Measurements from ENCODE around the gene MYCBP2.
"Not testable (repeated sequence)": the region's sequence is repeated elsewhere in the genome, so short reads cannot be mapped to it uniquely, and the experiment has no call there.

MYCBP2 gene

DNA sequence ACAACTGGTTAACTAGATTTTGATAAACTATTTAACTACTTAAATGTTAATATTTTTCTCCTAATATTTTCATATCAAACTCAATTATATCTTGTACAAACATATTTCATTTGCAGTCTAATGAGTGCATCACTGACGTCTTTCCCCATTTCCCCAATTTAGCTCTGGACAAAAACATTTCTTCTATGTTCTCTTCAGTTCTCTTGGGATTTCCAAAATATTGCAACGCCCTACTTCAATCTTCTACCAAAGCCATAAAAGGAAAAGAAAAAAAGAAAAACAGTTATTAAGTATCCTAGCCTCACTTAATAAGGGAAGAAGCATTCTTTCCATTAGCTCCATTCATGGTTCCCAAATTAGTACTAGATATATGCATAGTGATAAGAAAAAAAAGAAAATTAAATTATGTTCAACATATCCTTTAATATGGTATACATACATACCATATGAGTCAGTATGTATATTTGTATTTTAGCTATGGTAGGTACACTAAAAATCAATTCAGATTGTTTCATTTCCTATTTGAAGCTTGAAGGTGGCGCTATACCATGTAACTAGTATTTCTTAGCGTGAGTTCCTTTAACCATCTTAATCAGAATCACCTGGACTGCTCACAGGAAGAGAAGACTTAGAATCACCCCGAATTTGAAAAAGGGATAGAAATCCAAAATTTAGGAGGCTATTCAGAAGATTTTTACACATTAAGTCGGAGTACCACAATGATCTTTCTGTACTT lies 309.8 kb downstream of the MYCBP2 start:
- TF ChIP-seq, protein P1, sequence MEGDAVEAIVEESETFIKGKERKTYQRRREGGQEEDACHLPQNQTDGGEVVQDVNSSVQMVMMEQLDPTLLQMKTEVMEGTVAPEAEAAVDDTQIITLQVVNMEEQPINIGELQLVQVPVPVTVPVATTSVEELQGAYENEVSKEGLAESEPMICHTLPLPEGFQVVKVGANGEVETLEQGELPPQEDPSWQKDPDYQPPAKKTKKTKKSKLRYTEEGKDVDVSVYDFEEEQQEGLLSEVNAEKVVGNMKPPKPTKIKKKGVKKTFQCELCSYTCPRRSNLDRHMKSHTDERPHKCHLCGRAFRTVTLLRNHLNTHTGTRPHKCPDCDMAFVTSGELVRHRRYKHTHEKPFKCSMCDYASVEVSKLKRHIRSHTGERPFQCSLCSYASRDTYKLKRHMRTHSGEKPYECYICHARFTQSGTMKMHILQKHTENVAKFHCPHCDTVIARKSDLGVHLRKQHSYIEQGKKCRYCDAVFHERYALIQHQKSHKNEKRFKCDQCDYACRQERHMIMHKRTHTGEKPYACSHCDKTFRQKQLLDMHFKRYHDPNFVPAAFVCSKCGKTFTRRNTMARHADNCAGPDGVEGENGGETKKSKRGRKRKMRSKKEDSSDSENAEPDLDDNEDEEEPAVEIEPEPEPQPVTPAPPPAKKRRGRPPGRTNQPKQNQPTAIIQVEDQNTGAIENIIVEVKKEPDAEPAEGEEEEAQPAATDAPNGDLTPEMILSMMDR (IDR thresholded peaks at IDR 0.05; ENCODE audit: low read depth, low read length, missing control alignments) = no peak
- no peak for DNase-seq (ENCODE audit: low read depth)
- no peak overlapping the region for H3K4me3 ChIP-seq (ENCODE audit: low read depth, low read length)
- in situ Hi-C loops (cut with HindIII; ENCODE audit: low sequenced_read_pairs) = no loop called here

DNA sequence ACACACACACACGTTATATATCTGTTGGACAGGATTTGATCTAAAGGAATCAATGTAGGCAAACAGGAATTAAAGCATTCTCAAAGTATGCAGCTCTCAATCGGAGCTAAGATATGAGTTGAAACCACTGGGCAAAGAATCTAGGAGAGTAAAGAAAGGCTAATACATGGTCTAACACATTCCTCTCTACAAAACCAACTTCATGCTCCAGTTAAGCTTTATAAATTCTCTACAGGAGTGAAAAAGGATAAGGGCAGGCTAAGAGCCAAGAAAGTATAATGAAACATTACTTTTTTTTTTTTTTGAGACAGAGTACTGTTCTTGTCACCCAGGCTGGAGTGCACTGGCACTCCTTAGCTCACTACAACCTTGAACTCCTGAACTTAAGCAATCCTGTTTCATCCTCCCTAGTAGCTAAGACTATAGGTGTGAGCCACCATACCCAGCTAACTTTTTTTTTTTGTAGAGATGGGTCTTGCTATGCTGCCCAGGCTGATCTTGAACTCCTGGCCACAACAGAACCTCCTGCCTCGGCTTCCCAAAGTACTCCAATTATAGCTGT lies 310.6 kb downstream of the MYCBP2 start:
- no peak for DNase-seq (ENCODE audit: low read depth)
- in situ Hi-C loops (cut with HindIII; ENCODE audit: low sequenced_read_pairs) = no loop called here
- no peak overlapping the region for H3K4me3 ChIP-seq (ENCODE audit: low read depth, low read length)
- TF ChIP-seq, protein P1 (IDR thresholded peaks at IDR 0.05; ENCODE audit: low read depth, low read length, missing control alignments) = no peak

DNA sequence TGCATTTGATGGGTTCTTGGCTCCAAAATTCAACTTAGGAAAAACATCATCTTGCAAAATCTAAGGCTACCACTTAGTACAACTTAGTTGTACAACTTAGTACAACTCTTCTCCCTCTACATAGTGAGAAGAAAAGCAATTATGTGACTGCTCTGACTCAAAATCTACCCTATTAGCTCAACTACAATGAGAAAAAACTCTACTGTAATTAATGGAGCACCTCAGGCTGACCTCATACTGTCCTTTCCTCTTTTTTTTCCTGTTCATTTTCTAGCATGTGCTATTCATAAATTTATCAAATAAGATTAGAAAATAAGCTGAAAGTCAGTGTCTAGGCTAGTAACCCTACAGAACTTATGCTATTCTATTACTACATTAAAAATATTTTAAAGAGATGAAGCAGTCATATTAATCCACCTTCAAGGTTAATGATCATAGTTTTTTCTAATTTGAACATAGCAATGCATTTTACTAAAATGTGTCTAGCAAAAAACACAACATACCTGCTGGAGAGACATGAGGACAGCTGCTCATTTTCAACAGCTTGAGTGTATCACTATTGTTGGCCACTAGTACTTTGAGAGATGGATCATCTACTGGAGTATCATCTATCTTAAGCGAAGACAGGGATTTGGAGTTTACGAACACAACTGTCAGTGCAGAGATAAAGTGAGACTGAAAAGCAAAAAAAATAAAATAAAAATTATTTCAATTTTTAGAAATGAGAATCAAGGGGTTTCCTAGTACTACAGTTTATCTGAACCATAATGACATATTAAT lies 311.8 kb downstream of the MYCBP2 start:
- TF ChIP-seq, protein P1 (IDR thresholded peaks at IDR 0.05; ENCODE audit: low read depth, low read length, missing control alignments) = no peak
- DNase-seq (ENCODE audit: low read depth) = no peak
- in situ Hi-C loops (cut with HindIII; ENCODE audit: low sequenced_read_pairs) = no loop called here
- H3K4me3 ChIP-seq (ENCODE audit: low read depth, low read length) = no peak overlapping the region

DNA sequence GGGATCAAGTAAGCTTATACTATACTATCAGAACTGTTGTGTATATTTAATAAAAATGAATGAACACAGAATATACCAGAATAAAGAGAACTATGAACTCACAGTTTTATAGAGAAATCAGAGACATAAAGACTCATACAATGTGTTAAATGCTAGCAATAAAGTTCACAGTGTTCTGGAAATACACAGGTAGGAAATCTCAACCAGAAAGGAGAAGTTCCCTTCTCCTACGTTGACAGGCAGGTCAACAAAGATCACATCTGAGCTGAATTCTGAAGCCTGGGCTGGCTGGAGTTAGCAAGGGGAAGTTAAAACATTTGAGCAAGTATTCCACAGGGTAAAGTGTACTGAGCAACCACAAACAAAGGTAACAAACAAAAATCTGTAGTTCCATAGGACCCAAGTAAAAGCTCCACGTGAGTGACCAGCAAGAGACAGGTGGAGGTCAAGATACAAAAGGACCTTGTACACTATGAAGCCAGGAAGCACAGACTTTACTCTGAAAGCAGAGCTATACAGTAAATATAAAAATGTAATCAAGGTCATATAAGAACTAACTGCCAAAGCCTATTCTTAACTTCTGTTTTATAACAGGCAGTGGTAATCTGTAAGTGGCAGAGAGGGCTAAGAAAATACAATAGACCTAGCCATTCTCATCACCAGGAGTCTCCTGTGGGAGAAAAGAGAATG lies 312.9 kb downstream of the MYCBP2 start:
- H3K4me3 ChIP-seq (ENCODE audit: low read depth, low read length) = no peak overlapping the region
- no peak for DNase-seq (ENCODE audit: low read depth)
- in situ Hi-C loops (cut with HindIII; ENCODE audit: low sequenced_read_pairs) = no loop called here
- TF ChIP-seq, protein P1 (IDR thresholded peaks at IDR 0.05; ENCODE audit: low read depth, low read length, missing control alignments) = no peak

DNA sequence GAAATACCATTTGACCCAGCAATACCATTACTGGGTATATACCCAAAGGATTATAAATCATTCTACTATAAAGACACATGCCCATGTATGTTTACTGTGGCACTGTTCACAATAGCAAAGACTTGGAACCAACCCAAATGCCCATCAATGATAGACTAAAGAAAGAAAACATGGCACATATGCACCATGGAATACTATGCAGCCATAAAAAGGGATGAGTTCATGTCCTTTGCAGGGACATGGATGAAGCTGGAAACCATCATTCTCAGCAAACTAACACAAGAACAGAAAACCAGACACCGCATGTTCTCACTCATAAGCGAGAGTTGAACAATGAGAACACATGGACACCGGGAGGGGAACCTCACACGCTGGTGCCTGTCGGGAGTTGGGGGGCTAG lies 317.2 kb downstream of the MYCBP2 start:
- in situ Hi-C loops (cut with HindIII; ENCODE audit: low sequenced_read_pairs); DNase-seq (ENCODE audit: low read depth): not testable (repeated sequence)

DNA sequence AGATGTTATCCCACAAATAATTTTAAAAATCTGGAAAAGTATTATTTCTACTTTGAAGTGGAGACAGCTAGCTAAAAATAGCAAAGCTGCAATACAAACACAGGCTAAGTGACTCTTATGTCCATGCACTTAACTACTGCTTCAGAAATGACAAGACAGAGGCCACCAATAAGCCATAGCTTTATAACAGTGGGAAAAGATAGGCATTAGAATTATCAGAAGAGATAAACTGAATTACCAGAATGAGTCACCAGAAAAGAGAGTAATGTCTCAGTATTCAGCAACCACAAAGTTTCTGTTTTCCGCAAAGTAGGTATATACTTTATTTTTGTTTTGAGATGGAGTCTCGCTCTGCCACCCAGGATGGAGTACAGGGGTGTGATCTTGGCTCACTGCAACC lies 317.9 kb downstream of the MYCBP2 start:
- DNase-seq (ENCODE audit: low read depth) = no peak
- in situ Hi-C loops (cut with HindIII; ENCODE audit: low sequenced_read_pairs) = no loop called here
- TF ChIP-seq, protein P1 (IDR thresholded peaks at IDR 0.05; ENCODE audit: low read depth, low read length, missing control alignments) = no peak
- H3K4me3 ChIP-seq (ENCODE audit: low read depth, low read length) = no peak overlapping the region

More for the DNA sequence above, 317.2 kb downstream of the MYCBP2 start:
- H3K4me3 ChIP-seq (ENCODE audit: low read depth, low read length) = not testable (repeated sequence)

DNA sequence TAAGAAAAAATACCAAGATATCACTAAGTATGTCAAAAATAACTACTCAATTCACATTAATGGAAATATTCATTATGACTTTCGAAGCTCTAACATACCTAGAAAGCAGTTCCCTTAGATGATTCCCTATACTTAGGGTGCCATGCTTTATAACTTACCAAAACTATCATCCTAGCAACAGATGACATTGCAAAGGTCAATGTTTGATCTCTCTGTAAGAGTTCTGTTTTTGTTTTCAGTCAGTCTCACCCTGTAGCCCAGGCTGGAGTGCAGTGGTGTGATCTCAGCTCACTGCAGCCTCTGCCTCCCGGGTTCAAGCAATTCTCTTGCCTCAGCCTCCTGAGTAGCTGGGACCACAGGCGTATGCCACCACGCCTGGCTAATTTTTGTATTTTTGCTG lies 318.6 kb downstream of the MYCBP2 start:
- in situ Hi-C loops (cut with HindIII; ENCODE audit: low sequenced_read_pairs); H3K4me3 ChIP-seq (ENCODE audit: low read depth, low read length); DNase-seq (ENCODE audit: low read depth): not testable (repeated sequence)
